GM15510 (cell line): ENCODE measurements around the gene IQSEC3.
"Not testable (repeated sequence)": the region's sequence is repeated elsewhere in the genome, so short reads cannot be mapped to it uniquely, and the experiment has no call there.

Experiments
- POLR2A ChIP-seq: IDR thresholded peaks from 3 replicates; pipeline ENCODE4 v1.6.1; 2011; ENCODE audit warnings: borderline replicate concordance; ENCODE audit not compliant: insufficient read length; ENCODE audit errors: extremely low read depth

The IQSEC3 gene

DNA sequence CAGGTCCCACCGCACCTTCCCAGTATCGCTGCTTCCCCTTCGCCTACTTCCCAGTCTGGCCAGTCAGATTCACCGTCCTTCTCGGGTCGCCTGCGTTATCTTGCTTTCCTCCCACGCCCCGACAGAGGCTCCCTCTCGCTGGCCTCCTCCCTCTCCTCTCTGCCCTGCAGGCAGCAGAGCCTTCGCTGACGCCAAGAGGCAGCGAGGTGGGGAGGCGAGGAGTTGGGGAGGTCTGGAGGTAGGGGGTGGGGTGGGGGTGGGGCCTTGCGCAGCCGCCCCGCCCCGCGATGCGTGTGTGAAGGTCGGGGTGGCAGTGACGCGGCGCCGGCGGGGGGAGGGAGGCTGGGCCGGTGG is at the start of gene IQSEC3:
IQSEC3 (plus strand) TSS at position 340 of the 354 bp plus-strand sequence. CDS start 116 bp downstream, outside the sequence.
- TF ChIP-seq POLR2A = not testable (repeated sequence)

DNA sequence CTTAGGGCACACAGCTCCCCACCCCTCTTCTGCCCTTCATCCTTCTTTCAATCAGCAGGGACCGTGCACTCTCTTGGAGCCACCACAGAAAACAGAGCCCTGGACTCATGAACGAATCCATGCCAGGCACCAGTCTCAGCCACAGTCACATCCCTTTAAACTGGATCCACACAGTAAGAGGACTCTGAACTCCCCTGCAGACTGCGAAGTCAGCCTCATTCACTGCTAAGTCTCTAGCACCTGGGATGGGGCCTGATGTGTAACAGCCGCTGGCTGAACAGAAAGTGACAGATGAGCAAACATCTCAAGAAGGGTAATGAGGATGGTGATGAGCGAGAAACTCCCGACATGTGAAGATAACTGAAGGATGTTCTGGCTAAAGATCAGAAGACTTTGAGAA is 45.8 kb upstream of the IQSEC3 start:
- TF ChIP-seq POLR2A = no peak

DNA sequence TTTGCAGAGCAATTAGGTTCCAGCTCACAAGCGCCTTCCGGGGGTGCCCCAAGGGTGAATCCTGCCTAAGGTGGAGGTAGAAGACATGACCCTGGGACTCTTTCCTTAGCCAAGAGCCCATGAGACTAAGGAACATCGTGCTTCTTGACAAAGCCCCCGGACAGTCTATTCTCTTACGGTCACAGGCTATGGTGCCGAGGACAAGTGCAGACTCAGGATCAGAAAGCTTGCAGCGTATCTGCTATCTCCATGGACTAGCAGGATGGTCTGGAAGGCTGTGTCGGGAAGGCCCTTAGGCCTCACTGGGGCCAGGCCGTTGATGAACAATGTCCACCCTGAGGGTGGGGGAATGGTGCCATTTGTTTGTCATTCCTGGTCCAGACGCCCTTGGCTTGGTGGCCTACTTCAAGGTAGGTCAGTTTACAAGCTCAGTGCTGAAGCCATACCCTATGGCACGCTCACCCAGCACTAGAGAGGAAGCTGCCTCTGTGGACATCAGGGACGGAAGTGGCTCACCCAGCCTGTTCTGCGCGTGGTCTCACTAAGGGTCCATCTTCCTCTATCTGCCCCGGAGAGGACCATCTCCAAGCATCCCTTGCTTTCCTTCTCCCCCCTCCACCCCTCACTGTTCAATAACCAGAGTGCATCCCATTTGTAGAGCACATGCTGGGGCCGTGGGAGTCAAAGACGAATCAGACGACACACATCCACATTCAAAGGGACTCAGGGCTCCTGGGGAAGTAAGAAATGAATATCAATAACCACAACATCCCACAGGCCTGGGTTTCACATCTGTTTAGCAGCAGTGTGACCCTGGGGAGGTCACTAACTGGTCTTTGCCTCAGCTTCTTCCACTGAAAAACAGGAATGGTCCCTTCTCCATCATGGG is 45.0 kb upstream of the IQSEC3 start:
- TF ChIP-seq POLR2A = no peak

GRCh38 chr12:22190-22529 is 44.4 kb upstream of the IQSEC3 start:
- TF ChIP-seq POLR2A = no peak

DNA sequence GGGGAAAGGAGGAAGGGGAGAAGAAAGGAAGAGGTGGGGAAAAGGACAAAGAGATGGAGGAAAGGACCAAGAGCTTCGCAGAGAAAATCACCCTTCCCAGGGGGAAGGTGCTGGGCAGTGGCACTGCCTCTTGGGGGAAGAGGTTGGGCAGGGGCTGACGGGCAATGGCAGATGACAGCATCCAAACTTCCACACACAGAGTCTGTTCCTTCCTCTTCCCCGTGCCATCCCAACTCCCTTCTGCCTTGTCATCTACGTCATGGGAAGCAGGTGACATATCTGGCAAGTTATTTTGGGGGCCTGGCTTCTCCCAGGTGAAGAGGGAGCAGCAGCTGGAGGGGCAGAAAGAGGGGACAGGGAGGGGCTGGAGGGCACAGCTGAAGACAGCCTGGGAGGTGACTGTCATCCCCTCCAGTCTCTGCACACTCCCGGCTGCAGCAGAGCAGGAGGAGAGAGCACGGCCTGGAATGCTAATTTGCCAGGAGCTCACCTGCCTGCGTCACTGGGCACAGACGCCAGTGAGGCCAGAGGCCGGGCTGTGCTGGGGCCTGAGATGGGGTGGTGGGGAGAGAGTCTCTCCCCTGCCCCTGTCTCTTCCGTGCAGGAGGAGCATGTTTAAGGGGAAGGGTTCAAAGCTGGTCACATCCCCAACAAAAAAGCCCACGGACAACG is 43.9 kb upstream of the IQSEC3 start:
- no peak for TF ChIP-seq POLR2A

DNA sequence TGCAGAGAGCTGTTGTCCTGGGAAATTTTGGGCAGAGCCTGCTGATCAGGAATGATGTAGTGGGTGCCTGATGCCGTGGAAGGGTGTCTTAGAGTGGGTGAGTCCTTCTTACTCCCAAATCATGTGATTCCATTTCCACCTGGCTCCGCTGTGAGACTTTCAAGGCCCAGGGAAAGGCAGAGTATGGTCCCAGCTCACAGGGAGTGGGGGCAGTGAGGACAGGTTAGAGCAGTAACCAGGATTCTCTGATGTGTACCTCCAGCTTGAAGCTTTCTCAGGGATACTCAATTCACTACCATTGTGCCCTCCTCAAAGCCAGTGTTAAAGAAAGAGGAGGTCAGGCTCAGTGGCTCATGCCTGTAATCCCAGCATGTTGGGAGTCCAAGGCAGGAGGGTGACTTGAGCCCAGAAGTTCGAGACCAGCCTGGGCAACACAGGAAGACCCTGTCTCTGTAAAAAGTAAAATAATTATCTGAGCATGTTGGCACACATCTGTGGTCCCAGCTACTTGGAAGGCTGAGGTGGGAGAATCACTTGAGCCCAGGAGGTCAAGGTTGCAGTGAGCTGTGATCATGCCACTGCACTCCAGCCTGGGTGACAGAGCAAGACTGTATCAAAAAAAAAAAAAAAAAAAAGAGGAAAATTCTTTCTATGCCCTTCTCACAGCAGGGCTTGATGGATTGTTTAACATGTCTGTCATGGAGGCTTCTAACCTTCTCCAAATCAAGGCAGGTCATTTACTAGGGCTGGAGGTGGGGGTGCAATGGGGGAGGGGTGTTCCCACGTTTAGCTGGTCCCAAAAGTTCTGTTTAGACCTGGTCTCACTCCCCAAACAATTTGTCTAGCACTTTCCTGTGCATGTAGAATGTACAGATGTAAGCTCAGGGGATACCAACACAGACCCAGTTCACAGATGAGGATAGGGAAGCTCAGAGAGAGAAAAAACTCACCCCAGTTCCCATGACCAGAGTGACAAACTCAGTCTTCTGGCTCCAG is 12.5 kb upstream of the IQSEC3 start:
- TF ChIP-seq POLR2A = no peak

- no peak for TF ChIP-seq POLR2A
These were observed 11.6 kb upstream of the IQSEC3 start for GRCh38 chr12:54750-55535.

DNA sequence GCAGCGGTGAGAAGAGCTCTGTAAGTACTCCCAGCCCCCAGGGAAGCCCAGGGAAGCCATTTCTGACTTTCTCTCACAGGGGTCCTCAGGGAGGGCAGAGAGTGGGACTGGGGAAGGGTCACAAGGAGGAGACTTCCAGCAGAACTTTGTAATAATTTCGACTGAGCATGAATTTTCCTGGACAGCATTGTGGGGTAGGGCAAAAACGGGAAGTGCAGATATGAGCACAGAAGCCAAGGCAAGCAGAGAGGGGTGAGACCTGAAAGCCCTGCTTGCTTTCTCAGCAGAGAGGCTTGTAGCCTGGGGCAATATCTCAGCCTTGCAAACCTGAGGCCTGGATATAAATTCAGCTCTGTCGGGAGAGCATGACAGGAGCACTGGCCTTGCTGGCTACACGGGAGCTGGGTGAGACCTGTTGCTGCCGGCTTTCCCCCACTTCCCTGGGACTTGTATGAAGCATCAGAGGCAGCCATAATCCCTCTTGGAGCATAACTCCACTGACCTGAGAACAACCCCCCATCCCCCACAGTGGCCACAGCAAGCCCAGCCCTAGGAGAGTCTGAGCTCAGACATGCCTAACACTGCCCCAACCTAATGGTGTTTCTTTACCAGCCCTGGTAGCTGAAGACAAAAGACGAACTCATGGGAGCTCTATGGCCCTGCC is 9.8 kb upstream of the IQSEC3 start:
- no peak for TF ChIP-seq POLR2A

DNA sequence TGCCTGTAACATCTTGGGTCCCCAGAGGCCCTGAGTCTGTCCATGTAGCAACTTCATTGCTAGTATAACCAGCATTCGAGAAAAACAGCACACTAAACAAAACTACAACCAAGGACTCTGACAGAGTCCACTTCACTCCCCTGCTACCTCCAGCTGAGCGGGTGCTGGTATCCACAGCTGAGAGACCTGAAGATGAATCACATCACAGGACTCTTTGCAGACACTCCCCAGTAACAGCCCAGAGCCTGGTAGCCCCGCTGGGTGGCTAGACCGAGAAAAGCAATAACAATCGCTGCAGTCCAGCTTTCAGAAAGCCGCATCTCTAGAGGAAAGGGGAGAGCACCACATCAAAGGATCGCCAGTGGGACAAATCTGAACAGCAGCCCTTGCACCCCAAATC is 9.0 kb upstream of the IQSEC3 start:
- no peak for TF ChIP-seq POLR2A

GRCh38 chr12:58832-59231 is 7.7 kb upstream of the IQSEC3 start:
- no peak for TF ChIP-seq POLR2A

GRCh38 chr12:78981-79380 is 12.4 kb downstream of the IQSEC3 start:
- no peak for TF ChIP-seq POLR2A

GRCh38 chr12:80681-81190 is 14.2 kb downstream of the IQSEC3 start:
- no peak for TF ChIP-seq POLR2A

DNA sequence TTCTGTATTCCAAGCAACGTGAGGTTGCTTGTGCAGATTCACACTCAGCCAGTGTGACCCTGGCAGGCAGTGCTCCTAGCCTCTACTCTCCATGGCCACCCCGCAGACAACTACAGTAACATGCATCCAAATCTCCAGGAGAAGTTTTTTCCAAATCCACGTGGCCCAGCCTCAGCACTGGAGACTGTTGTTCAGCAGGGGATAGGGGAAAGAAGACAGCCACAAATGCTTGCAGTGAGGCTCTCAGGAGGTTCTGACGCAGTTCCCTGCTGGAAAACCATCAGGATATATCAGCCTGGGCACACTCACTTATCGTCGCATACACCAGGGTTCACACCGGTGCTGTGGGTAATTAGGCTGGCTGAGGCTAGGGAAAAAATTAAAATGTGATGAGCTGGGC is 16.2 kb downstream of the IQSEC3 start:
- no peak for TF ChIP-seq POLR2A

GRCh38 chr12:84056-84455 is 17.5 kb downstream of the IQSEC3 start:
- no peak for TF ChIP-seq POLR2A

DNA sequence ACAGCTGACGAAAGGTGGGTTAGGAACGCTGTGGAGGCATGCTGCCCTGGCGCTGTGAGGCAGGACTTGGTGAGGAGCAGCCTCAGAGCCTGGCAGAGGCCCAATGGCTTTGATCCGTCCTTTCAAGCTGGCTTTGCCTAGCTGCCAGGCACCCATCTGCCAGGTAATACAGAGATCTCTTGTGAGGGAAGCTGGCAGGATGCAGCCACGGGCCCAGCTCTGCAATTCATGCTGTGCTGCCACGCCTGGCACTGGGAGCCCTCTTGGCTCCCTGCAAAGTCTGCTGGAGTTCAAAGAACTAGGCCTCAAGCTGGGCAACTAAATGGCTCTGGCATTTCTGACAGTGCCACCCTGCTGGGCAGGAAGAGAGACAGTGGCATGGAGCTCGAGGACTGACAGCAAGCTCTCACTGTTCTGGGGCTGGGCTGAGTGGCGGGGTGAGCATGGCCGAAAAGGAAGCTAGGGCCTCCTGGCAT is 18.7 kb downstream of the IQSEC3 start:
- no peak for TF ChIP-seq POLR2A
